HG02759 (cell line): ENCODE data around the gene BICDL1.

Experiments used
- ATAC-seq: cut with Tn5 transposase; IDR thresholded peaks from one replicate; pipeline ENCODE4 v1.9.1; 2021; ENCODE audit warnings: mild to moderate bottlenecking, moderate library complexity; ENCODE audit not compliant: unreplicated experiment

BICDL1 gene

DNA sequence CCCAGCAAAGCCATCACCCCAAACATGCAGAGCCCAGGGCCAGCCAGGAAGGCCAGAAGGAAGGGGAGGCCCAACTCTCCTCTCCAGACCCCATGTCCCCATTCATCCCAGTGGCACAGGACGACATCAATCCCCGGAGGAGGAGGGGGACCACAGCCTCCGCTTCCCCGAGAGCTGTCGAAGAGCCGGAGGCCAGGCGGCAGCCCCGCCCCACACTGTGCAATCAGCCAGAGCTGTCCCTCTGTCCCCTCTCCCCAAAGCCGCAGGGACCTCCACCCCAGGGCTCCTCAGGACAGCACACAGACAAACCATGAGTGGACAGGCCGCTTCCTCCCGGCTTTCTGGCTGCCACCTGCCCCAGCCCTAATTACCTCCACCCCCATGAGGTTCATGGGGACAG, 110.7 kb downstream of the BICDL1 start:
- ATAC-seq, result no peak

DNA sequence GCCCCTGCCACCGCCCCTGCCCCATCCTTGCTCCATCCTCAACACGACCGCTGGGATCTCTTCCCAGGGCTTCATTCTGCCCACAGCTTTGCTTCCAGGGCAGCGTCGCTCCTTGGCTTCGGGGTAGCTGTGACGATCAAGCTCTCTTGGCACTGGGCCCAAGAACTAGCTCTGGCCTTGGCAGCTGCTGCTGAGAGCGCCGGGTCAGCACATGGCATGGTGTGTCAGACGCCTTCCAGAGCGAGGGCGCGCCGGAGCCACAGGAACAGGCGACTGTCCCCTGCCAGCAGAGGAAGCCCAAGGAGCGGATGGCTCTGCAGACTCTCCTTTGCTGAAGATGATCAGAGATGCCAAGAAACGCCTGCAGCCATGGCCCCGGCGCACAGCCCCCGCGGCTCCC, 111.6 kb downstream of the BICDL1 start:
- no peak for ATAC-seq

DNA sequence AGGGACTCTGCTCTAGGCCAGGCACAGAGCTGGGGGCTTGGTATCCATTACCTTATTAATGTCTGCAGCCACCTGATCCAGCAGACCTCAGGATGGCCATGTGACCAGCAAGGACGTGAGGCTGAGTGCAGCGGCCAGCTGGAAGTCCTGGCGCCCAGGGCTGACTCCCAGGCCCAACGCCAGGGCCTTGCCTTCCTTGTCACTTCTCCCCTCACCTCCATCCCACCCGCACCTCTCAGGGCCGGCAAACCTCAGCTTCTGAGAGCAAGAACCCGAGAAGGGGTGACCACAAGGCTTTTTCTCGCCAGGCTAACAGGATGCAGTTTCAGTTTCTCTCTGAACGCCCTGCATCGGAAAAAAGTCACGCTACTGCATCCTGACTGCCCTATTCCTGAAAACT, 112.1 kb downstream of the BICDL1 start:
- ATAC-seq, result no peak

DNA sequence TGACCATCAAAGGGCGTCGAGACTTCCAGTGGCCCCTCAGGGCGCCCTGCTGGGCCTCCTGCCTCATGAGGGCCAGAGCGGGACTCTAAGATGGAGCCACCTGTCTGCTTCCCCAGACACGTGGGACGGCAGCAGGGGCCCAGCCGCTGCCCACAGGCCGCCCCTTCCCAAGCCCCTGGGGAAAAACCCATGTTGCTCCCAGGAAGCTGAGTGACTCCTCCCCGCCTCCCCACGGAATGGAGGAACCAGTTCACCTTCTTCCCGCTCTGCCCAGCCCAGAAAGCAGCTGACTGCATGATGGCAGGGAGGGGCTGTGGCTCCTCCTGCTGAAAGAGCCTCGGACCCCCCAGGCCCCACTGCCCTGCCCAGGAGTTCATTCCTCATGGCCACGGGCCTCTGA, 112.6 kb downstream of the BICDL1 start:
- ATAC-seq, result no peak

DNA sequence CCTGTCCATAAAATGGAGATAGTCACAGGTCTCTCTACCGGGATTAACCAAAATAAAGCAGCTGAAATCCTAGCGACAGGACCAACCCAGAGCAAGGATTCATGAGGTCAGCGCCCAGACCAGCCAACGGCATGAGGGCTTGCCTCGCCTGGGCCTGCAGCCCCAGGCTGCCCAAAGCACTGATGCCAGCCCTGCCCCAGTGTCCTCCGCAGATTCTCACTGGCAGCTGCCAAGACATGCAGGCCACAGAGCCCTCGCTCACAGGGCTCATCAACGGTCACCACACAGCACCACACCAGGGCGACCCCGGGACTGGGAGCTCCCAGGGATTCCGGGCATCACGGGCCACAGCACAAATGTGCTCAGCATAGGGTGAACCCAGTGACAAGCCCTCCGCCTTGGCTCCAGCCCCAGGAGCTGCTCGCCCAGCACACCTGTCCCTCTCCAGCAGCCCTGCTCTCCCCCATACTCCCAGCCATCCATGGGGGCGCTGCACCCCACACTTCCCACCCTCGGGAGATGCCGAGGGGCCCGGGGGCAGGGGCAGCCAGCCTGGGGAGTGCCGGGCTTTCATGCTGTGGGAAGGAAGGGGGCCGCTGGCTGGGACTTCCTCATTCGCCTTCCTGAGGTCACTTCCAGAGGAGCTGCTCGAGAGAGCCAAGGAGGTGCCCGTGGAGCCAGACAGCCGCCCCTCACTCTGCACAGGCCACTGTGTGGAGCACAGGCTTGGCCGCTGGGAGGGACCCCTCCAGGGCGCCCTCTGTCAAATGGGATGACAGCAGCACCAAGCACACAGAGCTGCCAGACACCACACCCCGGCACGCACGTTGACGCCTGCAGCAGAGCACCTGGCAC, 113.4 kb downstream of the BICDL1 start:
- no peak for ATAC-seq

DNA sequence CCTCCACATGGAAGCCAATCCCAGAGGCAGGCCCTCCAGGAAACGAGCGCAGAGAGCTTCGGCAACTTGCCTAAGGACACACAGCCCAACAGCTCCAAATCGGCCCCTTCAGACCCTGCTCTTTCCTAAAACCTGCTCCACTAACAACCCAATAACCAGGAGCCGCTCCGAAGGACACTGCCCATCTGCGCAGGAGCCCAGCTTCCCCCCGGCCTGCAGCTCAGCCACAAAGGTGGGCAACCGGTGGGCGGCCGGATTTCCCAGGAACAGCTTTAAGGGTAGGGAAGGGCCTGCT, 114.0 kb downstream of the BICDL1 start:
- no peak for ATAC-seq

DNA sequence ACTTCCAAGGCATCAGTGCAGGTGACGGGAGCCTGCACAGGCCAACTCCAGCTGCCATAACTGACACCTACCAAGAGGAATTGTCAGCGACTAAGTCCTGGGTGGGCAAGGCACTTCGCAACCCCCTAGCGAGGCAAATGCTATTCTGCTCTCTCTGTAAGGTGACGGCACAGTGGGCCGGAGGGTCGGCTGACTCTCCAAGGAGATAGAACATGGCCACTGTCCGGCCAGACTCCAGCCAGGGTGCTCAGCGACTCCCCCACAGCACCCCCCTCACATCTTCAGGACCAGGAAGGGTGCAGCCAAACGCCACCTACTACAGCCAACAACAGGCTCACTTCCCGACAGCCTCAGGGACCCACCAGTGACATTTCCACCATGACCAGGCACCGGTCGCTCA, 114.3 kb downstream of the BICDL1 start:
- ATAC-seq, result no peak

DNA sequence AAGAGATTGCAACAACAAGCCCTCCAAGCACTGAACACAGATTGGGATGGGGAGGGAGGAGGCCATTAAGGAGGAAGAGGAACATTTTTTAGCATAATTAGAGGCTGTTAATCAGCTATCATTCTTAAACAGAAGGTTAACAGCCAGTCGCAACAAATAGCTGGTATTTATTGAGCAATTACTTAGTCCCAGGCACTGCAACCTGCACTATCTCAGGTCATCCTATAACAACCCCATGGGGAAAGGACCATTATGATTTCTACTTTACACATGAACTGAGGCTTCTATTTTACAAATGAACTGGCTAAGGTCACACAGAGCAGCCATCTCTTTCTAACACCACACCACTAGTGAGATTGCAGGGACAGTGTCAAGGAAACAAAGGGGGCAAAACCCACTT, 117.1 kb downstream of the BICDL1 start:
- no peak for ATAC-seq

DNA sequence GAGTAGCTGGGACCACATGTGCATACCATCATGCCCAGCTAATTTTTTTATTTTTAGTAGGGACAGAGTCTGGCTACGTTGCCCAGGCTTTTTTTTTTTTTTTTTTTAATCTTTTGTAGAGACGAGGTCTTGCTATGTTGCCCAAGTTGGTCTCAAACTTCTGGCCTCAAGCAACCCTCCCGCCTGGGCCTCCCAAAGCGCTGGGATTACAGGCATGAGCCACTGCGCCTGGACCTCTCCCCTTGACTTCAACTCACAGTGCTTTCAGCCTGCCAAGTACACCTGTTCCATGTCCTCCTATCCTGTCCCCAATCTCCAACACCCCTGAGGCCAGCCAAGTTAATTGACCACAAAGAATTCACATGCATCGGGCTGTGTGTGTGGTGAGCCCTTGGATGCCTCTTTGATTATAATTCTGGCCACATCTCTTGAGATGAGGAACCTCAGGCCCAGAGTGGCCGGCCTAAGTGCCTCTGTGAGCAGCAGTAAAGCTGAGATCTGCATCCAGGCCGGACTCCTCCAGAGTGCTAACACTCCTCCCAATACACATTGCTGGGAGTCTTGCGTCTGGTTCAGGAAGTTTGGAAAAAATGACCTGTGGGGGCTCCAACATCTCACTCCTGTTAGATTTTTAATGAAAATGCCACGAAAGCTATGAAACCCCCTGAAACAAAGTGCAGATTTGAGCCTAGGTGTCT, 120.7 kb downstream of the BICDL1 start:
- no peak for ATAC-seq

DNA sequence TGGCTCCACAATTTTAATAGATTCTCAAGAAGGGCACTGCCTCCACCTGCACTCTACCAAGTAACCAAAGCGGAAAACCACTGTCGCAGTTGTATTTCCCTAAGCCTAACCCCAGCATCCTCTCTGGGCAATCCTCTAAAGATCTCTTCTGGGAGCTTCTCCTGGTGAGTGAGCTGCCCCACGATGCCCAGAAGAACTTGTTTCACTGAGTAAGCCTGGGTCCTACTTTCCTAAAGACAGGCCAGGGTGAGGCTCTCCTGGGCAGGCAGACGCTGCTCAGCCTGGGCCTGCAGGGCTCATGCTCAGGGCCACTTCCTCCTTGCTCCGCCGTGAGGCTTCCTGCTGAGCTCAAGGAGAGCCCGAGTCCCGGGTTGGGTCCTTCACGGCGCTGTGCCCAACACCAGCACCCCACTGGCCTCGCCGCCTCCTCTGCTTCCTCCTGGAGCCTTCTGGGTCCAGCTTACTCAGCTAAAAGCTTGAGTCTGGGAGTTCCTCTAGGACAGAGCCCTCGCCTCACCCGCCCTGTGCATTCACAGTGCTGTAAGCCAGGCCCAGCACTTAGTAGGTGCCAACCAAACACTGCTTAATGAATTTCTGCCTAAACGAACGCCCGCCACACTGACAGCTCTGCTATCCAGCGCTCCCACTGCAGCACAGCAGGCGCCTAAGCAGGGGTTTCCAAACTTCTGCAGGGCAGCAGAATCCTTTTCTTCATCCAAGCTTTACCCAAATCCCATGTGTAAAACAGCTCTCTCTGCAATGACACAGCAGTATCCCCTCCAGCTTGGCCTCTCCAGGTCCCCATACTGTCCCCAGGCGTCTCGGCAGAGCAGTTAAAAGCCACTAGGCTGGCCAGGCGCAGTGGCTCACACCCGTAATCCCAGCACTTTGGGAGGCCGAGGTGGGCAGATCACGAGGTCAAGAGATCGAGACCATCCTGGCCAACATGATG, 121.8 kb downstream of the BICDL1 start:
- ATAC-seq, result peak; percentile 78

DNA sequence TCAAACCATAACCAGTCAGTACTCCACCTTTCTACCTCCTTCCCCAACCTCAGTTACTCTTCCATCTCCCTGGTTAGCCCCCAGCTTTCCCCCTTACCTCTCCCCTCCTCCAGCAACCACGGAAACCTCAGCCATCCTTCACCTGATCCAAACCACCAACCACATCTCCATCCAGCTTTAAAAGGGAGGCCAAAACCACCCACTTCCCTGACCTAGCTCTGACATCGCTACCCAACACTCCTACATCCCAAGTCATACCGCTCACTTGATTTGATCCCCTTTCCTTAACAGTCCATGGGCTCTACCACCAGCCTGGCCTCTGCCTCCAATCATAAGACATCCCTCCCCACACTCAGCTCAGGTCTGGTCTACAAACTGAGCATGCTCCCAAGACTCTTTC, 126.0 kb downstream of the BICDL1 start:
- ATAC-seq, result no peak

DNA sequence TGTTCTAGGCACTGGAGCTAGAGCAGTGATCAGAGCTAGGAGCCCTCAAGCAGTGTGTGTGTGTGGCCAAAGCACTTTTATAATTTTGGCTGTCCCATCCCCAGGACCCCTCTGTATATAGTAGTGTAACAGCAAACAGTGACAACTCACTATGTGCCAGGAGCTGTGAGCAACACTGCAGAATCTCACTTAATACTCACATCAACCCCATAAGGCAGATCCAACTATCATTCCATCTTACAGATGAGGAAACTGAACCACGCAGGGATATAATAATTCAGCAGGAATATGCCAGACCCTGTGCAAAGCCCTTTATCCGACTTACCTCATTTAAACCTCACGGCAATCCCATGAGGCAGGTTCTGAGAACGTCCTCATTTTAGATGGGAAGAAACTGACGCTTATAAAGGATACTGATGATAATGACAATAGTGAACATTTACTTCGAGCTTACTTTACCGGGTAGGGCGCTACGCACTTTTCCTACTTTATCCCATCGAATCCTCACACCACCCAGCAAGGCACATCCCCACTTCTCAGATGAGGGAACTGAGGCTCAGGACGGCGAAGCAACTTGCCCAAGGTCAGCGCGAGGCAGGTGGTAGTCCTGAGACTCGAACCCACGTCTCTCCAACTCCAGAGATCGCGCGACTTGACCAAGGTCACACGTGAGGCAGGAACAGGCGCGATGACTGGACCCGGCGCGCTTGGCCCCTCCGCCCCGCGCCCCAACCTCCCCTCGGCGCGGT, 126.8 kb downstream of the BICDL1 start:
- ATAC-seq, result peak; percentile 2

DNA sequence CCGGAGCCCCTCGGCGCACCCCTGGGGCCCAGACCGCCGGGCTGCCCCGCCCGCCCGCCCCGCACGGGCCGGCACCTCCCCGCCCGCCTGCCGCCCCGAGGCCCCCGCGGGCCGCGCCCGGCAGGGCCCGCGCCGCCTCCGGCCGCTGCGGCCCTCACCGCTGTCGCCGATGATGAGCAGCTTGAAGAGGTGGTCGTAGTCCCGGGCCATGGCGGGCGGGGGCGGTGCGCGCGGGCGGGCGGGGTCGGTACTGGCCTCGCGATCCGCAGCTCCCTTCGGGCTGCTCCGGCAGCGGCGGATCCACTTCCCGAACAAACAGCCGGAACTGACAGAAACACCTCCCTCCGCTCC, 127.4 kb downstream of the BICDL1 start, which contains the start of gene RAB35:
Gene RAB35, minus strand, starts transcription at position 313 of the 351 bp plus-strand sequence. Its CDS starts 103 bp downstream, at position 210.
- no peak for ATAC-seq

DNA sequence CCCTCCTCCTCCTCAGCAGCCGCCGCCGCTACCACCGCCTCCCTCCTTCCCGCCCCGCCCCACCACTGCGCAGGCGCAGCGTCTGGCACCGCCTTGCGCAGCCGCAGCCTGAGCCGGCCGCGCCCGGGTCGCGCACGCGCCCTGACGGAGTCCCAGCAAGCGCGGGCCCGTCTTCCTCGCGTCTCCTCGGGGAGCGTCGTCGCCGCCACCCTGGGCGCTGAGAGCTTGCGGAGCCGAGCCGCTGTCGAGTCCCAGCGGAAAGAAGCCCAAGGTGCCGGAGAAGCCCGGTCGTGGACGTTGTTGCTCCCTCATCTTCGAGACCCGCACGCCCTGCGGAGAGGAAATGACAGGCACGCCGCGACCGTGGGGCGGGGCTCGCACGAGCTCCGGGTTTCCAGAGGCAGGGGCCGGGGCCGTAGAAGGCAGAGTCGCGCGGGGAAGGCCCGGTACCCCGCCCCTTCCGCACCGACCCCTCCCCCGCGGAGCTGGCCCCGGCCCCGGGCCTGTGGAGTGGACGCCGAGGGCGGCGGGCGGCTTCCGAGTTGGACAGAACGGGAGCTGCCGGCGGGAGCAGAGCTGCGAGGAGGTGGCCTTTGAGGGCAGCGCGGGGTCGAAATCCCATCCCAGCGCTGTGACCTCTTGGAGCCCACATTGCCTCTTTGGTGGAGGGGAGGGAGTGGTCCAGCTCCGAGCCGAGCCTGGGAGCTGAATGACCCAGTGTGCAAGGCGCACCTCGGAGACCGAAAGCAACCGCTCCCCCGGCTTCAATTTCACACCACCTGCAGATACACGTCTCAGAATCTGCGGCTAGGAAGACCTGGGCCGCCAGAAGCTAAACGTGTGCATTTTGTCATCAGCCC, 128.0 kb downstream of the BICDL1 start:
- peak; percentile 55 for ATAC-seq

DNA sequence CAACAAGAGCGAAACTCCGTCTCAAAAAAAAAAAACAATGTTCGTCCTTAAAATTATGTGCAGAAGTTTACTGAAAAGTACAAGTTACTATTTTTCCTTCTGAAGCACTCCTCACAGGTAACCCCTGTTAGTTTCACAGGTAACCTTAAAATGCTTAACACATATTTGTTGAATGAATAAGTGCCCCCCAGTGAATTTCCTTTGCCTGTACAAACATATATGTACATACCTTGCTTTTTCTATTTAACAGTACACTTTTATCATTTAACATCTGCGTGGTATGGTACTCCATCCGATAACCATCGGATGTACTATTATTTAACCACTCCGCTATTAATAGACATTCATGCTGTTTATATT, 128.9 kb downstream of the BICDL1 start:
- no peak for ATAC-seq

DNA sequence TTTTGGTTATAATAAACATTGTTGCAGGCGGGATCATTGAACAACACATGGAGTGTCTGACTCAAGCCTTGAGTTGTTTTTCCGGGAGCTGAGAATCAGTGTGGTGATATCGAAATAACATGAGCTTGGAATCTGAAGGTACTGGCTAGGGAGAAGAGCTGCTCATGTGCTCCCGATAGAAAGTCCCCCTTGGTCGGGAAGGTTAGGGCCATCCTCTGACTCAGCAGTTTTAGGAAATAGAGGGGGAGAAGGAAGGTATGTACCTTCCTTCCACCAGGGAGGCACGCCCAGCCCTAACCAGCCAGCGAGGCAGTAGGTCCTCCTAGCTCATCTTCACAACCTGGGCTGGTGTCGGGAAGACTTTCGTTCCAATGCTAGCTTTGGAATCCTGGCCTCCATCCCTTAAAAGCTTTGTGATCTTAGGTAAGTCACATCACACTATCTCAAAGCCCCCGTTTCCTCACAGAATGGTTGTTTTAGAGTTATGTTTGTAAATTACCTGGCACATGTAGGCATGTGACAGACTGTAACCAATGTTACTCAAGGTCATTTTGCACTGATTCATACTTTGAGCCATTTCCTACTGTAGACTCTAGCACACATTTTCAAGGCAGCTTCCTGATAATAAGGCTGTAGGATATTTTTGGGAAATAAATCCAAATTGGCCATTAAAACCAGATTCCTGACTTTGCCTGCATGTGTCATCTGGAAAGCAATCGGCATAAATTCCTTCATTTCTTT, 129.5 kb downstream of the BICDL1 start:
- ATAC-seq, result no peak

DNA sequence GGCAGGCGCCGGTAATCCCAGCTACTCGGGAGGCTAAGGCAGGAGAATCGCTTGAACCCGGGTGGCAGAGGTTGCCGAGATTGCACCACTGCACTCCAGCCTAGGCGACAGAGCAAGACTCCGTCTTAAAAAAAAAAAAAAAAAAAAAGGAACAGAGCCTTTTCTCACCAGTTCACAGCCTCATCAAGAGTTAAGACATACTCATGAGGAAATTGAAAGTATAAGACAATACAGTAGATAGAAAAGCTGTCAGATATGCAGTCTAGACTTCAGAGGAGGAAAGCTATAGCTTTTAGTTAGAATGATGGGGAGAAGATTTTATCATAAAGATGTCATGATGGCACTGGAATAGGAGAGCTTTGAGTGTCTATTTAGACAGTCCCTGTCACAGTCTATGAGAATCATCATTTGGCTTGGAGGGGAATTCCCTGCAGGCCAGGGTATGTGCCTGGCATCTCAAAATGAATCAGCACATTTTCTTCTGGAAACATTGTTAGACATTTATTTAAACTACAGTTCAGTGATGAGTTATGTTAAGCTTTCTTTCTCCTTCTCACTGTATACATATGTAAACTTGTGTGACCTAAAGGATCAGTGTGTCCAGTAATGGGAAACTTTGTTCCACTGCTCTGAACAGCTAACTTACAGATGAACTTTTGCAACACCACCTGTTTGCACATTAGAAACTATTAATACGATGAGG, 130.4 kb downstream of the BICDL1 start:
- ATAC-seq, result peak; percentile 27

DNA sequence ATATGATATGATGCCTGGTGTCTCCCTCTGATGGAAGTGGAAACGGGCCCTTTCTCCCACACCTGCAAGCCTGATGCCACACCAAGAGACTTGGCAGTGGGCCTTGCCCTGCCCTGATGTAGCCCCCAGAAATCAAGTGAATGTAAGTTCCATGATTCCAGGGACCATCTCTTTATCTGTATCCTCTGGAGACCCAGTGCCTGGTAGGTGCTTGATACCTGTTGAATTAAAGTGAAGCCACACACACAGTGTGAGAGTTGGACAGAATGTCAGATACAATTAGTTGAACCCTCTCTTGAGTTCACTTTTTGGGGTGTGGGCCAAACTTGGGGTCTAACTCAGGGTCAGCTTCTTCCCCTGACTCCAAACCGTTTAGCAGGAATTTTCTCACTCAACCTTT, 132.3 kb downstream of the BICDL1 start:
- ATAC-seq, result no peak
